HepG2 (cell line): ENCODE data around the gene MN1. TPM values are rescaled to one million over a fixed set of nuclear protein-coding genes. Genes with fewer than 3 reads are reported as not detected.

Experiments used
- ATAC-seq: fragments of 200-7000 bp; cut with Tn5 transposase; 3 replicates; pipeline ENCODE4 v1.9.1; 2020; ENCODE audit warnings: mild to moderate bottlenecking, moderate library complexity
- BruUV-seq: library from RNA; stranded (reverse); fragments of 400-500 nt; replicated peaks from 2 replicates; lab custom pipeline; 2021; lab: Mats Ljungman, UMichigan
- CTCF ChIA-PET: fragments of 300-600 bp; formaldehyde crosslinking; extraction: SDS; loops from one replicate; lab custom pipeline; 2021; ENCODE audit warnings: low total read pairs, inconsistent platforms, low intra/inter-chr PET ratio; lab: Yijun Ruan, JAX
- POLR2A ChIA-PET: fragments of 350-600 bp; sonication (Branson Sonifier 250); formaldehyde crosslinking; loops from one replicate; lab custom pipeline; 2020; ENCODE audit warnings: antibody characterized with exemption, inconsistent platforms; lab: Yijun Ruan, JAX
- DNase-seq: peaks from one replicate; pipeline ENCODE4 v3.0.0-alpha.2; 2015; ENCODE audit warnings: low spot score
- FAIRE-seq: peaks from 3 replicates; lab custom pipeline; 2011; peaks lifted over from hg19 to GRCh38; lab: Jason Lieb, UNC
- H2AFZ ChIP-seq: one replicate; pipeline ENCODE4 v1.6.1; 2011; ENCODE audit warnings: low read length, inconsistent platforms
- H3K27ac ChIP-seq: fragments of 300-600 bp; 3 replicates; pipeline ENCODE4 v1.8.0; 2011; ENCODE audit warnings: mixed run types, mild to moderate bottlenecking, mixed read lengths, low read length, inconsistent platforms; ENCODE audit not compliant: insufficient read depth; ENCODE audit errors: extremely low read length
- H3K27me3 ChIP-seq, 2 experiments: fragments of 200-600 bp in 1 of 2; 2 replicates in 1 of 2; 3 replicates in 1 of 2; pipeline versions ENCODE4 v1.6.0 to v1.8.0; 2011; ENCODE audit warnings: low read length in 2 of 2, mild to moderate bottlenecking in 2 of 2, moderate library complexity in 2 of 2, inconsistent platforms in 1 of 2; ENCODE audit not compliant: insufficient read depth in 2 of 2, control insufficient read depth in 1 of 2
- H3K36me3 ChIP-seq, 2 experiments: fragments of 200-600 bp in 1 of 2; replicated peaks in 1 of 2; 2 replicates in 1 of 2; 3 replicates in 1 of 2; pipeline versions ENCODE4 v1.5.1 to v1.8.0; 2011; ENCODE audit warnings: low read length in 2 of 2, inconsistent platforms in 1 of 2; ENCODE audit not compliant: insufficient read depth in 2 of 2, control insufficient read depth in 1 of 2
- H3K4me1 ChIP-seq: 2 replicates; pipeline ENCODE4 v1.5.1; 2012; ENCODE audit warnings: low read length, inconsistent platforms; ENCODE audit not compliant: insufficient read depth
- H3K4me2 ChIP-seq: 2 replicates; pipeline ENCODE4 v1.6.0; 2011; ENCODE audit warnings: low read depth, low read length, inconsistent platforms
- H3K4me3 ChIP-seq, 3 experiments: fragments of 200-600 bp in 1 of 3; sonication (generic), shearing (Covaris generic) in 1 of 3; replicated peaks in 1 of 3; 2 replicates each; pipeline ENCODE4 v1.5.1; 2011 to 2016; ENCODE audit warnings: low read length in 3 of 3, inconsistent platforms in 2 of 3, low read depth in 2 of 3, mild to moderate bottlenecking in 2 of 3, control low read depth in 1 of 3, mixed read lengths in 1 of 3; ENCODE audit not compliant: insufficient read depth in 1 of 3
- H3K79me2 ChIP-seq: one replicate; pipeline ENCODE4 v1.6.1; 2011; ENCODE audit warnings: low read length, inconsistent platforms; ENCODE audit not compliant: insufficient read depth
- H3K9ac ChIP-seq: 2 replicates; pipeline ENCODE4 v1.6.0; 2011; ENCODE audit warnings: mild to moderate bottlenecking, low read depth, low read length, inconsistent platforms; ENCODE audit not compliant: insufficient read depth
- H3K9me3 ChIP-seq: 2 replicates; pipeline ENCODE4 v1.5.1; 2012; ENCODE audit warnings: mild to moderate bottlenecking, low read length
- H4K20me1 ChIP-seq: 2 replicates; pipeline ENCODE4 v1.6.0; 2011; ENCODE audit warnings: inconsistent platforms, mild to moderate bottlenecking, low read length, moderate library complexity; ENCODE audit not compliant: insufficient read depth
- CSRNP2 ChIP-seq: sonication (generic); formaldehyde crosslinking; conservative IDR thresholded peaks from 2 replicates; pipeline ENCODE4 v1.8.0; 2022; ENCODE audit warnings: low read depth, missing genetic modification reagents
- FIP1L1 ChIP-seq: fragments of 200-400 bp; formaldehyde crosslinking; IDR thresholded peaks from 2 replicates; pipeline ENCODE4 v1.6.1; 2018; ENCODE audit warnings: low read depth, mild to moderate bottlenecking, low read length, moderate library complexity, borderline replicate concordance; ENCODE audit not compliant: insufficient read depth
- IKZF1 ChIP-seq: fragments of 450-650 bp; IDR thresholded peaks from 2 replicates; pipeline ENCODE4 v1.7.1; 2016
- JUN ChIP-seq: sonication (generic); formaldehyde crosslinking; IDR thresholded peaks from 2 replicates; pipeline ENCODE4 v1.4.0; 2020; ENCODE audit warnings: mild to moderate bottlenecking, missing genetic modification reagents
- KAT7 ChIP-seq: IDR thresholded peaks from 2 replicates; pipeline ENCODE4 v1.6.1; 2018; ENCODE audit warnings: borderline replicate concordance, missing compliant biosample characterization
- MTF1 ChIP-seq: sonication (generic); formaldehyde crosslinking; IDR thresholded peaks from 2 replicates; pipeline ENCODE4 v1.5.0; 2020; ENCODE audit warnings: missing genetic modification reagents
- NFKBIZ ChIP-seq: IDR thresholded peaks from 2 replicates; pipeline ENCODE4 v1.6.1; 2018; ENCODE audit warnings: missing genetic modification reagents, missing compliant biosample characterization
- NFYB ChIP-seq: sonication (generic); formaldehyde crosslinking; IDR thresholded peaks from 2 replicates; pipeline ENCODE4 v1.4.0; 2020; ENCODE audit warnings: missing genetic modification reagents
- PRMT3 ChIP-seq: sonication (generic); formaldehyde crosslinking; IDR thresholded peaks from 2 replicates; pipeline ENCODE4 v1.8.1; 2022; ENCODE audit warnings: low read depth, mild to moderate bottlenecking, moderate library complexity, missing genetic modification reagents, borderline replicate concordance
- REXO4 ChIP-seq: sonication (generic); formaldehyde crosslinking; IDR thresholded peaks from 2 replicates; pipeline ENCODE4 v1.8.0; 2022; ENCODE audit warnings: missing genetic modification reagents, mild to moderate bottlenecking, borderline replicate concordance
- RFXANK ChIP-seq: IDR thresholded peaks from 2 replicates; pipeline ENCODE4 v1.6.1; 2016
- TOE1 ChIP-seq: sonication (generic); formaldehyde crosslinking; IDR thresholded peaks from 2 replicates; pipeline ENCODE4 v1.4.0; 2020; ENCODE audit warnings: mild to moderate bottlenecking, missing genetic modification reagents
- XRCC5 ChIP-seq: fragments of 200-400 bp; formaldehyde crosslinking; optimal IDR thresholded peaks from 2 replicates; pipeline ENCODE3; 2017; ENCODE audit warnings: mild to moderate bottlenecking, low read length
- ZBTB7A ChIP-seq: sonication (generic); formaldehyde crosslinking; IDR thresholded peaks from 2 replicates; pipeline ENCODE4 v1.8.0; 2022; ENCODE audit warnings: mild to moderate bottlenecking, missing genetic modification reagents
- ZFY ChIP-seq: sonication (generic); formaldehyde crosslinking; IDR thresholded peaks from 2 replicates; pipeline ENCODE4 v1.4.0; 2020; ENCODE audit warnings: missing genetic modification reagents
- ZMYM3 ChIP-seq: sonication (generic); formaldehyde crosslinking; IDR thresholded peaks from 2 replicates; pipeline ENCODE4 v1.5.1; 2020; ENCODE audit warnings: mild to moderate bottlenecking, missing genetic modification reagents
- ZNF460 ChIP-seq: sonication (generic); formaldehyde crosslinking; IDR thresholded peaks from 2 replicates; pipeline ENCODE4 v1.5.1; 2020; ENCODE audit warnings: missing genetic modification reagents, mild to moderate bottlenecking, borderline replicate concordance
- ZNF552 ChIP-seq: sonication (generic); formaldehyde crosslinking; IDR thresholded peaks from 2 replicates; pipeline ENCODE4 v1.9.0; 2022; ENCODE audit warnings: missing genetic modification reagents, mild to moderate bottlenecking, borderline replicate concordance
- ZNF720 ChIP-seq: sonication (generic); formaldehyde crosslinking; IDR thresholded peaks from 2 replicates; pipeline ENCODE4 v1.4.0; 2020; ENCODE audit warnings: missing genetic modification reagents
- ZNF761 ChIP-seq: sonication (generic); formaldehyde crosslinking; conservative IDR thresholded peaks from 2 replicates; pipeline ENCODE4 v1.4.0; 2020; ENCODE audit warnings: mild to moderate bottlenecking, missing genetic modification reagents
- WGBS: methylation state at CpG from one replicate; pipeline ENCODE4 v1.1.6; 2017; ENCODE audit warnings: low lambda C conversion rate; 5-methylcytosine and 5-hydroxymethylcytosine counted together
- in situ Hi-C: cut with HindIII; loops from 2 replicates; pipeline ENCODE4 v1.10.0; 2017; ENCODE audit warnings: low pct_unique_long_range_greater_than_20kb; ENCODE audit not compliant: extremely low pct_ligation_motif_present
- intact Hi-C: fragments of 100-400 bp; cut with micrococcal nuclease; formaldehyde crosslinking; loops from one replicate; pipeline ENCODE4 v1.10.0; 2022; ENCODE audit not compliant: unreplicated experiment
- polyA plus RNA-seq, 8 experiments: library from polyadenylated mRNA; depleted of rRNA in 3 of 8; stranded (reverse) in 7 of 8; unstranded in 1 of 8; fragments of >200 nt; fragmentation: Illumina TruSeq in 4 of 8; extraction: Trizol in 4 of 8; gene quantifications; 2 replicates each; pipeline versions ENCODE4 v1.2.1 to v1.2.3, GENCODE V29; 2011 to 2016; ENCODE audit warnings: low read depth in 4 of 8, missing spikeins in 1 of 8, mixed read lengths in 1 of 8; ENCODE audit not compliant: insufficient read depth in 1 of 8
- total RNA-seq, 5 experiments: library from RNA; depleted of rRNA; stranded (reverse); fragments of >200 nt; fragmentation: Illumina TruSeq; extraction: Trizol; gene quantifications; 2 replicates each; pipeline ENCODE4 v1.2.3, GENCODE V29; 2016; ENCODE audit warnings: low read depth in 1 of 5

MN1 gene
- total and polyA plus RNA-seq, 2 of the 13 experiments (the other 11 are each of a cell fraction or from before 2014, with no cell fraction given), result 0.01 TPM; not detected in 1

- CTCF ChIA-PET, result no interaction called here
These were observed 43.5 kb downstream of the MN1 start for GRCh38 chr22:27757928-27758525.

GRCh38 chr22:27756212-27756660 lies 45.3 kb downstream of the MN1 start:
- no TSS peak for BruUV-seq
- DNase-seq (no peak), FAIRE-seq (no peak), ATAC-seq (no peak)
- 61% methylated on average over 15 of the region's 16 CpGs for WGBS
- Histone ChIP-seq H3K4me3 (no peak overlapping the region), H3K27ac (no peak overlapping the region), H3K4me2 (no peak overlapping the region), H3K36me3 (no peaks in the 10 kb centered on the region), H3K4me1 (peaks cover 18% of the 10 kb centered on the region), H2AFZ (no peak overlapping the region), H3K79me2 (no peaks in the 10 kb centered on the region), H3K9me3 (no peaks in the 10 kb centered on the region), H3K27me3 (peaks cover 0 to 15% of the 10 kb centered on the region in 2 experiments; a peak in 1 of 5 replicates), H4K20me1 (no peaks in the 10 kb centered on the region), H3K9ac (no peak overlapping the region)
- ChIA-PET CTCF (no interaction called here), POLR2A (interaction anchor here (1.0 kb wide), 1 partner anchor 85 kb away, joined by 3 read pairs; no protein-coding TSS in a partner anchor)
- intact Hi-C loops, result no loop called here
- in situ Hi-C loops, result no loop called here
- TF ChIP-seq NFYB (CRISPR knock-in tag) (no peak), FIP1L1 (no peak), ZNF720 (CRISPR knock-in tag) (no peak), CSRNP2 (no peak), MTF1 (CRISPR knock-in tag) (no peak), KAT7 (CRISPR knock-in tag) (no peak), ZBTB7A (CRISPR knock-in tag) (no peak), PRMT3 (CRISPR knock-in tag) (no peak), ZFY (CRISPR knock-in tag) (no peak), REXO4 (CRISPR knock-in tag) (no peak), JUN (no peak), IKZF1 (no peak), ZNF460 (CRISPR knock-in tag) (no peak), XRCC5 (no peak), ZNF761 (no peak), RFXANK (CRISPR knock-in tag) (no peak), TOE1 (CRISPR knock-in tag) (no peak), ZNF552 (CRISPR knock-in tag) (no peak)

More at GRCh38 chr22:27757928-27758525, 43.5 kb downstream of the MN1 start:
- Histone ChIP-seq H3K4me3 (no peak overlapping the region), H3K36me3 (no peaks in the 10 kb centered on the region), H3K4me2 (peak overlapping the region; percentile 29; the same call in 1 of the 2 replicates), H3K79me2 (no peaks in the 10 kb centered on the region), H4K20me1 (no peaks in the 10 kb centered on the region), H3K4me1 (peaks cover 18% of the 10 kb centered on the region), H3K9ac (no peak overlapping the region), H3K27ac (no peak overlapping the region), H2AFZ (no peak overlapping the region), H3K9me3 (no peaks in the 10 kb centered on the region), H3K27me3 (peaks cover 0 to 4% of the 10 kb centered on the region in 2 experiments; a peak in 1 of 5 replicates)
- intact Hi-C loops, result no loop called here
- ATAC-seq, result no peak
- in situ Hi-C loops, result no loop called here
- DNase-seq, result no peak
- no peak for FAIRE-seq
- POLR2A ChIA-PET, result no interaction called here
- WGBS, result 32% methylated on average over 5 of the region's 6 CpGs
- no TSS peak for BruUV-seq
- TF ChIP-seq ZMYM3 (CRISPR knock-in tag) (peak; percentile 33; the same call in 1 of the 2 replicates), NFKBIZ (no peak)
